Measurements from ENCODE around the gene CBLL2.

Gene CBLL2

DNA sequence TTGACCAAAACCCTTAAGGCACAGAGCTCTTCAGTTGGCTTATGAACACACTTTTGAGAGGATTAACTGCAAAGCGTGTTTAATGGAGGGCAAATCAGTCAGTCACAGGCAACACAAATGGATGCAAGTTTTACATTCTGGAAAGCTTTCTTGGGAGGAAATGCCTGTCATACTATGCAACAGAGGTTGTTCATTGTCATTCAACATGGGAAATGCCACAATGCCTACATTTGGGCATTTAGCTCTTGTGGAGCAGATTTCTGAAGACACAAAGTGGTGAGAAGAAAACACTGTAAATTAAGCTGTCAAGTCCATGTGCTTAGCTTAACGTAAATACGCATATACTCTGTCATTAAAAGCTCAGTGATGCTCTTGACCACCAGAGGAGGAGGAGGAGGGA is 41.1 kb downstream of the CBLL2 start:
- H3K27ac ChIP-seq = no peak overlapping the region
- TF ChIP-seq CTCF (IDR thresholded peaks at IDR 0.05) = no peak
- no peak for TF ChIP-seq ZFX (IDR thresholded peaks at IDR 0.05; ENCODE audit: borderline replicate concordance)

- no peak overlapping the region for H3K27ac ChIP-seq
Observed at GRCh38 chrX:22314211-22314610, 41.5 kb downstream of the CBLL2 start.

DNA sequence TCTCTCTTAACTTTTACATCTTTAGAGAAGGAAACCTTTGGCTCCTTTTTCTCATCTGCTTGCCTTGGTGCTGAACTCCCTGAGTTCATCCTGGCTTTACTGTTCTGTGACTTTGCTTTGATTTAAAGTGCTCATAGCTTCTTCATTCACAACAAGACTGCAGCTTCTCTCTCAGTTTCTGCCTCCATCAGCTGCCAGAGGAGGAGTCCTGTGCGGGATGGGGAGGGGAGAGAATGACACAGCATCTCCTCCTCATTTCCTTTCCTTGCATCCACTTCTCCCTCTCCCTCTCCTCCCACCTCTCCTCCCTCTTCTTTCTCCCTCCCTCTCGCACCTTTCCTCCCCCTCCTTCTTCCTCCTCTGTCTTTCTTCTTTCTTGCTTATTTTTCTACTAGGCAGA is 42.0 kb downstream of the CBLL2 start:
- TF ChIP-seq CTCF (IDR thresholded peaks at IDR 0.05) (no peak), ZFX (IDR thresholded peaks at IDR 0.05; ENCODE audit: borderline replicate concordance) (no peak)
- no peak overlapping the region for H3K27ac ChIP-seq

More at GRCh38 chrX:22314211-22314610, 41.5 kb downstream of the CBLL2 start:
- no peak for TF ChIP-seq ZFX (IDR thresholded peaks at IDR 0.05; ENCODE audit: borderline replicate concordance)
- no peak for TF ChIP-seq CTCF (IDR thresholded peaks at IDR 0.05)

DNA sequence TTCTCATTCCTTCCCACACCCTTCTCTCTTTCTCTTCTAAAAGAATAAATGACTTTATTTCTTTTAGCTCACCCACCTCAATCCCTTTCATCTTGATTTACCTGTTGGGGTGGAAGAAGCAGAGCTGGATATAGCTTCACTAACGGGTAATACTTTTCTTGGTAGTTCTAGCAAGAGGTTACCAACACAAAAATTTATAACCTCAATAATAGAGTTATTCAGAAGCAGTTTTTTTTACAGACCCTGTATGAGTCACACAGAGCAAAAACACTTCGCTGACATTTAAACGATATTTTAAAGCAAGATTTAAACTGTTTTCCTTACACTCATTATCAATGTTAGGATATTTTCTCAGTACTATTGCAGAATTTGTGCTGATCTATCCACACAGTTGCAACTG is 42.4 kb downstream of the CBLL2 start:
- no peak for TF ChIP-seq CTCF (IDR thresholded peaks at IDR 0.05)
- no peak for TF ChIP-seq ZFX (IDR thresholded peaks at IDR 0.05; ENCODE audit: borderline replicate concordance)
- no peak overlapping the region for H3K27ac ChIP-seq

- no peak for TF ChIP-seq ZFX (IDR thresholded peaks at IDR 0.05; ENCODE audit: borderline replicate concordance)
- no peak for TF ChIP-seq CTCF (IDR thresholded peaks at IDR 0.05)
- no peak overlapping the region for H3K27ac ChIP-seq
Observed at GRCh38 chrX:22320236-22320873, 47.6 kb downstream of the CBLL2 start.

DNA sequence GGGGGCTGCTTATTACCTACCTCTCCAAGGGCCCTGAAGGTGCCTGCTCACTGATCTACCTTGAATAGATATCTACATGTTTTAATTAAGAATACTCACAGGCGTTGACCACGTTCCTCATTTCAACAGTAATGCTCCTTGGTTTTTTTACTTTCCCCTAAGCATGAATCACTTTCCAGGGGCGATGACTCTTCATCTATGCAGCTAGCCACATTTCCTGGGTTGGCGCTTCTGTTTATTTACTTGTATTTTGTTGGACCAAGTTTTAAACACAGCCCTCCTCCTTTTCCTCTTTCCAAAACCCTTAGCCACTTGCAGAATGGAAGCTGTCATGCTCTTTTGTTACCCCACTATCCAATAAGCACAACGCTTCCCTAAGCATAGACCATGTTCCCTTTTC is 50.8 kb downstream of the CBLL2 start:
- TF ChIP-seq CTCF (IDR thresholded peaks at IDR 0.05) (no peak), ZFX (IDR thresholded peaks at IDR 0.05; ENCODE audit: borderline replicate concordance) (no peak)
- no peak overlapping the region for H3K27ac ChIP-seq

Data from 22Rv1 (cell line).